NCI-H2227 treated with DMSO at 0.1 percent for 48 hours (cell line): ENCODE measurements around the gene GALNTL6.

Experiments
- DNase-seq: peaks from one replicate; lab custom pipeline; 2025; lab: John Stamatoyannopoulos, UW

The GALNTL6 gene

GRCh38 chr4:172124656-172125308, 311.6 kb downstream of the GALNTL6 start:
- no peak for DNase-seq

- no peak for DNase-seq
These were observed 312.2 kb downstream of the GALNTL6 start for GRCh38 chr4:172125443-172125842.

GRCh38 chr4:172127168-172127567, 314.0 kb downstream of the GALNTL6 start:
- DNase-seq, result no peak

GRCh38 chr4:172129593-172129992, 316.4 kb downstream of the GALNTL6 start:
- no peak for DNase-seq

GRCh38 chr4:172134521-172134920, 321.3 kb downstream of the GALNTL6 start:
- no peak for DNase-seq

GRCh38 chr4:172141025-172141424, 327.8 kb downstream of the GALNTL6 start:
- no peak for DNase-seq

GRCh38 chr4:172142281-172142741, 329.1 kb downstream of the GALNTL6 start:
- DNase-seq, result no peak

- no peak for DNase-seq
These were observed 330.6 kb downstream of the GALNTL6 start for GRCh38 chr4:172143605-172144314.

GRCh38 chr4:172147687-172148086, 334.5 kb downstream of the GALNTL6 start:
- no peak for DNase-seq

GRCh38 chr4:172149329-172149728, 336.1 kb downstream of the GALNTL6 start:
- DNase-seq, result no peak

- DNase-seq, result no peak
These were observed 339.1 kb downstream of the GALNTL6 start for GRCh38 chr4:172152284-172152683.

- DNase-seq, result no peak
These were observed 340.5 kb downstream of the GALNTL6 start for GRCh38 chr4:172153719-172154118.

- no peak for DNase-seq
These were observed 342.7 kb downstream of the GALNTL6 start for GRCh38 chr4:172155838-172156345.

- DNase-seq, result no peak
These were observed 344.7 kb downstream of the GALNTL6 start for GRCh38 chr4:172157946-172158345.

- no peak for DNase-seq
These were observed 350.0 kb downstream of the GALNTL6 start for GRCh38 chr4:172163215-172163614.

- no peak for DNase-seq
These were observed 355.7 kb downstream of the GALNTL6 start for GRCh38 chr4:172168888-172169287.

- no peak for DNase-seq
These were observed 356.7 kb downstream of the GALNTL6 start for GRCh38 chr4:172169871-172170270.

- DNase-seq, result no peak
These were observed 360.0 kb downstream of the GALNTL6 start for GRCh38 chr4:172173206-172173605.

GRCh38 chr4:172177382-172177781, 364.2 kb downstream of the GALNTL6 start:
- no peak for DNase-seq

GRCh38 chr4:172188248-172188988, 375.2 kb downstream of the GALNTL6 start:
- DNase-seq, result no peak

GRCh38 chr4:172202480-172203076, 389.4 kb downstream of the GALNTL6 start:
- DNase-seq, result no peak

GRCh38 chr4:172207258-172207657, 394.1 kb downstream of the GALNTL6 start:
- no peak for DNase-seq
